Stimulated activated naive CD8-positive, alpha-beta T cell treated with anti-CD3 and anti-CD28 coated beads, Interleukin-15, Interleukin-2, amounts not matched to agents 100 ng/mL and 50 ng/mL, for 24 hours (primary cell): ENCODE results near the gene PCDH9.

Experiments
- H3K27ac Mint-ChIP-seq: one replicate; pipeline ENCODE4 v1.8.0; 2021; ENCODE audit warnings: mild to moderate bottlenecking, mixed read lengths
- H3K27me3 Mint-ChIP-seq: one replicate; pipeline ENCODE4 v1.8.0; 2021; ENCODE audit warnings: mixed read lengths
- H3K36me3 Mint-ChIP-seq: one replicate; pipeline ENCODE4 v1.8.0; 2021; ENCODE audit warnings: low read depth, mixed read lengths
- H3K4me1 Mint-ChIP-seq: one replicate; pipeline ENCODE4 v1.8.0; 2021; ENCODE audit warnings: low read depth, mixed read lengths
- H3K4me3 Mint-ChIP-seq: one replicate; pipeline ENCODE4 v1.8.0; 2021; ENCODE audit warnings: mild to moderate bottlenecking, mixed read lengths
- H3K9me3 Mint-ChIP-seq: one replicate; pipeline ENCODE4 v1.8.0; 2021; ENCODE audit warnings: mixed read lengths

Gene PCDH9

DNA sequence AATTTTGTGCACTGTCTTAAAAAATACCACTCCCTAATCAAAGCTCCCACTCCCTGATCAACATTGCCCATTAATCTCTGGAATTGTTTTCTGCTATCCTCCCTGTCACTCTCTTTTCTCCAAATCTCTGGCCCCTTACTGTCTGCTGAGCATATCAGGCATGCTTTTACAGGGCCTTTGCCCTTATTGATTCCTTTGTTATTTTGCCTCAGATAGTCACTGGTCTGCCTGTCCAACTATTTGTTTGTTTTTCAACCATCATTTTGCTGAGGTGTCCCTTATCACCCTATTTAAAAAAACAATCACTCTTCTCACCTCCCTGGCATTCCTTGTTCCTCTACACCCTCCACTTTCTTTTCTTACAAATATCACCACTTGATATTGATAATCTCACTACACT lies 153.0 kb downstream of the PCDH9 start:
- Mint-ChIP-seq H3K27me3 (no peaks in the 10 kb centered on the region), H3K36me3 (no peaks in the 10 kb centered on the region), H3K27ac (no peak overlapping the region), H3K9me3 (peaks cover 5% of the 10 kb centered on the region), H3K4me3 (no peak overlapping the region), H3K4me1 (no peaks in the 10 kb centered on the region)

GRCh38 chr13:67076378-67076777 lies 153.8 kb downstream of the PCDH9 start:
- no peaks in the 10 kb centered on the region for H3K36me3 Mint-ChIP-seq
- peaks cover 5% of the 10 kb centered on the region for H3K9me3 Mint-ChIP-seq
- no peaks in the 10 kb centered on the region for H3K4me1 Mint-ChIP-seq
- no peak overlapping the region for H3K4me3 Mint-ChIP-seq
- no peaks in the 10 kb centered on the region for H3K27me3 Mint-ChIP-seq
- no peak overlapping the region for H3K27ac Mint-ChIP-seq

GRCh38 chr13:67075239-67075638 lies 154.9 kb downstream of the PCDH9 start:
- Mint-ChIP-seq H3K4me1 (no peaks in the 10 kb centered on the region), H3K27me3 (no peaks in the 10 kb centered on the region), H3K27ac (no peak overlapping the region), H3K9me3 (peaks cover 5% of the 10 kb centered on the region), H3K4me3 (no peak overlapping the region), H3K36me3 (no peaks in the 10 kb centered on the region)

DNA sequence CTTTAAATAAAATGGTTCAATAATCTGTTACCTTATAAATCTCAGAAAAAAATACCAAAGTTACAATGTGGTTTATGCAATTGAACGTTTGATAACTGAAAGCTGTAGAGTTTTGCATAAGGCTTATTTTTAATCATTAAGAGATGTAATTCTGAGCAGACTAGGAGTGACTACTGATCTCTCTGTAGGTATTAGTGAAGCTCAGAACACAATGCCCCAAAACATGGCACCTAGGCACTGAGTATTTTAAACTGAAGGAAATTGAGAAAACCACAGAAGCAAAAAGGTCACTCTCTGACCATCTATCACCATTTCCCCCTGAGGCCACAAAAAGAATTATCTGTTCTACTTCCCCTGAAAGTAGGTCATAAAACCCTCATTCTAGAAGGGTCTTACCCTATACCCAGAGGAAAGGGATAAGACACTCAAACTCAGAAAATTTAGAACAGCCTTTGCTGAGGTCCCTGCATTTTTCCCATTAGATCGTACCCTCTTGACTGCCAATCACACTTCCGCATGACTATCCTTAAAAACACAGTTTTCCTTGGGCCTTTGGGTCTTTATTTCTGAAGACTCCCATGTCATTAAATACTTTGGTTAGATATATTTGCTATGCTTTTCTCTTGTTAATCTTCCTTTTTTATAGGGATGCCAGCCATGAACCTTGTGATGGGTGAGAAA lies 158.1 kb downstream of the PCDH9 start:
- H3K4me3 Mint-ChIP-seq = no peak overlapping the region
- H3K36me3 Mint-ChIP-seq = no peaks in the 10 kb centered on the region
- H3K9me3 Mint-ChIP-seq = no peaks in the 10 kb centered on the region
- no peak overlapping the region for H3K27ac Mint-ChIP-seq
- no peaks in the 10 kb centered on the region for H3K4me1 Mint-ChIP-seq
- no peaks in the 10 kb centered on the region for H3K27me3 Mint-ChIP-seq

DNA sequence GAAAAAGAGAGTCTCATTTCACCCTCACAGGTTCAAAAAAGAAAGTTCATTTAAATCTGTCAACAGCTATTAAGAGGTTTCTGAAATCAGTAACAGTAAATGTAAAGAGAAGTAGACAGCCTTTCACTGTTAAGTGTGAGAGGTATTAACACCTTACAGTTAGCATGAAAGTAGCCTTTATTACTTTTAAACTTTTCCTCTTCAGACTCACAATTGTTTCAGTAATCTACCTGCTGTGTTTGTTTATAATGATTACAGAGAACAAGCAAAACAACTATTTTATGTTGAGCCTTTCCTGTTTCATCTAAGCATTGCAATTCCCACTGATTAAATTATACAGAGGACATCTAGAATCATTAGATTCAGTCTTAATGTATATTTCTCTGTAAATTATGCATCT lies 159.8 kb downstream of the PCDH9 start:
- Mint-ChIP-seq H3K27me3 (no peaks in the 10 kb centered on the region), H3K36me3 (no peaks in the 10 kb centered on the region), H3K27ac (no peak overlapping the region), H3K4me3 (no peak overlapping the region), H3K4me1 (no peaks in the 10 kb centered on the region), H3K9me3 (no peaks in the 10 kb centered on the region)

DNA sequence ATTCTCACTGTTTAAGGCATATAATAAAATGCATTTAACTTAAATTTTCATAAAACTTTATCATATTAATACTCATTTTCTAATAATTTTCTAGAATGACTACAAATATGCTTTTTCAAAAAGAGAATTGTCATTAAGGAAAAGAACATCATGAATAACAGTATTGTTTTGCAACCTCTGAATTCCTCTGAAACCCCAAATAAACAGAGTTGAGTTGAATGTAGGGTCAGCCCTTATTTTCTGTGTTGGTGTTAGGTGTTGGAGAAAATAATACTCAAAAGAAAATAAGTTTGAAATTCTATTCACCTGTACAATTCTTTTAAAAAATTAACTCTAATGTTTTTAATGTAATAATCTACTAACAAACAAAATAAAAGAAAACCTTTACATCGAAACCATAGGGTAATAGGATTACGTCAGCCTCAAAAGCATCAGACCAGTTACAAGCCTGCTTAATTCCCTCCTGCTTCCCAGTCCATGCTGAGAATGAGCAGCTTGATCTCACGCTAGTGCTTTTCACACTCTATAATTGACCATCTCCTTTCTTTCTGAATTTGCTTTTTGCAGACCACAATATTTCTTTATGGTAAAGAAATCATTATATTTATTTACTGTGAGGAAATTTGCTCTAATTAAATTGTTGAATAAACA lies 160.9 kb downstream of the PCDH9 start:
- no peaks in the 10 kb centered on the region for H3K9me3 Mint-ChIP-seq
- H3K36me3 Mint-ChIP-seq = no peaks in the 10 kb centered on the region
- H3K27ac Mint-ChIP-seq = no peak overlapping the region
- no peaks in the 10 kb centered on the region for H3K27me3 Mint-ChIP-seq
- no peak overlapping the region for H3K4me3 Mint-ChIP-seq
- H3K4me1 Mint-ChIP-seq = no peaks in the 10 kb centered on the region

GRCh38 chr13:67064920-67065319 lies 165.2 kb downstream of the PCDH9 start:
- Mint-ChIP-seq H3K27me3 (no peaks in the 10 kb centered on the region), H3K4me3 (no peak overlapping the region), H3K36me3 (no peaks in the 10 kb centered on the region), H3K9me3 (no peaks in the 10 kb centered on the region), H3K4me1 (peaks cover 4% of the 10 kb centered on the region), H3K27ac (no peak overlapping the region)

DNA sequence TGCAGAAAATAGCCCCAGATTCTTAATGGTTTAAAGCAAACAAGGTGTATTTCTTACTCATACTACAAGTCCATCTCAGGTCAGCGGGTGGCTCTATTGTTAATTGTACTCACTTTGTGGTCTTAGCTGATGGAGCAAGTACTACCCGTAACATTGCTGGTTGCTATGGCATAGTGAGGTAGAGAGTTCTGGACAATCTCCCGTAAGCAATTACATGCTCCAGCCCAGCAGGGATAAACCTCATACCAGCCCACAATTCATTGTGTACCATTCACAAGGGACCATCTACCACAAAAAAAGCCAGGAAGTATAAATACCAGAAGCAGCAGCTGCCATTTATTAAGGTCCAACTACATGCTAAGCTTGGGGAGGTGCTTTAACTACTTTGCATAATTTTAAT lies 167.1 kb downstream of the PCDH9 start:
- Mint-ChIP-seq H3K9me3 (no peaks in the 10 kb centered on the region), H3K27ac (no peak overlapping the region), H3K4me3 (no peak overlapping the region), H3K27me3 (no peaks in the 10 kb centered on the region), H3K36me3 (no peaks in the 10 kb centered on the region), H3K4me1 (peaks cover 4% of the 10 kb centered on the region)

GRCh38 chr13:67062160-67062559 lies 168.0 kb downstream of the PCDH9 start:
- peaks cover 4% of the 10 kb centered on the region for H3K4me1 Mint-ChIP-seq
- no peak overlapping the region for H3K4me3 Mint-ChIP-seq
- H3K36me3 Mint-ChIP-seq = no peaks in the 10 kb centered on the region
- H3K27ac Mint-ChIP-seq = no peak overlapping the region
- H3K9me3 Mint-ChIP-seq = no peaks in the 10 kb centered on the region
- no peaks in the 10 kb centered on the region for H3K27me3 Mint-ChIP-seq

GRCh38 chr13:67061750-67062149 lies 168.4 kb downstream of the PCDH9 start:
- Mint-ChIP-seq H3K4me3 (no peak overlapping the region), H3K27ac (no peak overlapping the region), H3K9me3 (no peaks in the 10 kb centered on the region), H3K36me3 (no peaks in the 10 kb centered on the region), H3K4me1 (peaks cover 4% of the 10 kb centered on the region), H3K27me3 (no peaks in the 10 kb centered on the region)

GRCh38 chr13:67052550-67053490 lies 177.3 kb downstream of the PCDH9 start:
- Mint-ChIP-seq H3K4me1 (peaks cover 8% of the 10 kb centered on the region), H3K4me3 (no peak overlapping the region), H3K9me3 (peaks cover 5% of the 10 kb centered on the region), H3K36me3 (no peaks in the 10 kb centered on the region), H3K27ac (no peak overlapping the region), H3K27me3 (no peaks in the 10 kb centered on the region)

DNA sequence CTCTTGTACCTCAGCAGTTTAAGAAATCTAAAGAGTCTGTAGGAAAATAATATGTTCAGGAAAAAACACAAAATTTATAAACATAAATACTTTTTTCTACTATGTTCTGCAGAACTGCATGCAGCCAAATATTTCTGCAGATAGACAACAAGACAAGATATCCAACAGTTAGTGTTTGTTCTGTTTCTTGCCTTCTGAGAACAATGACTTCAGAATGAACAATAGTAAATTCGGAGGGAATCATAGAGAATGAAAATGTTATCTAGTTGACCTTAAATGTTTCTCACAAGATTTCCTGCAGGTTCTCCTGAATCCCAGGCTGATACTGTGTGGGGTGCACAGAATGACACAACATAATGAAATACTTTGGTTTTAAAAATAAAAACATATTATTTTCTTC lies 180.4 kb downstream of the PCDH9 start:
- peaks cover 5% of the 10 kb centered on the region for H3K9me3 Mint-ChIP-seq

DNA sequence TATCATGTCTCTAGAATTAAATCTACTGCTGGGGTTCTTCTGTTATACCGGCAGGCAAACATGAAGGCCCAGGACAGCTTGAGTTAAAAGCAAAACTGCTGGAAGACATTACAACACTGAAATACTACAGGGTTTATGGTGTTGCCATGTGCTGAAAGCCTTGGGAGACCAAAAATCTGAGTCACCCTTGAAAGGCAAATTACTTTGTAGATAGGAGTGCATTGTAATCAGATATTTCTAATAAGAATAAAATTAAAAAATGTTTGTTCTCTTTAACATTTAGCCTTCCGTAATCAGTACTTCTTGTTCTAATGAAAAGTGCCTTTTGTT lies 181.3 kb downstream of the PCDH9 start:
- Mint-ChIP-seq H3K9me3 (peaks cover 5% of the 10 kb centered on the region), H3K4me3 (no peak overlapping the region), H3K36me3 (no peaks in the 10 kb centered on the region), H3K27me3 (no peaks in the 10 kb centered on the region), H3K4me1 (peaks cover 11% of the 10 kb centered on the region), H3K27ac (no peak overlapping the region)

More for the DNA sequence above, 180.4 kb downstream of the PCDH9 start:
- Mint-ChIP-seq H3K4me1 (peaks cover 11% of the 10 kb centered on the region), H3K27me3 (no peaks in the 10 kb centered on the region), H3K4me3 (no peak overlapping the region), H3K36me3 (no peaks in the 10 kb centered on the region), H3K27ac (no peak overlapping the region)

DNA sequence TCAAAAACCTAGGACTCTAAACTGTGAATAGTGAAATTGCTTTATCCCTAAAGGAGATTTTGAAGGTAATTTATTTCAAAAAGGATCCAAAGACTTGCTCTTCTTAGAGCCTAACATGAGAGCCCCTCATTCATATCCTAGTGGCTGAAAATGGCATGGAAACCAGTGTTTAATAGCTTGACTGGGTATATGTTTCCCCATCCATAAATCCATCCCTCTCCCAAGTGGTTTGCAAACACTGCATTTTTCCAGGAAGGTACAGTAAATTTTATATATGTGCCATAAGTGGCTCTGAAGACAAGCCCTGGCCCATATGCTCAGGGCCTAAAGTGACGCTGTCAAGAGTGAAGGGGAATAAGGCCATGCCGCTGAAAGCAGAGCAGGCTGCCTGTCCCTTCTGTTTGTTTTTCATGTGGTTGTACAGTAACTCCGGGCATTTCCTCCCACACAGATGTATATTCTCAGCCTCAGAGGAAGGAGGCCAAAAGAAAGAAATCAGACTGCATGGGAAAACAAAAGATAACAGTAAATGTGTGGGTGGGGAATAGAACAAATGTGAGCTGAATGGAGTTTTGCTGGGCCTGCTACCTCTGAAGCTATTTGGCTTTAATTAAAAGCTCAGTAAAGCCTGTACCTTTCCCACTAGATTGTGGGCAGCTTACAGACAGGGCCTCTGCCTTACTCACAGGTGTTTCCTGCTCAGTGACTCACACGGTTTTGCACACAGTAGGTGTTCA lies 181.9 kb downstream of the PCDH9 start:
- Mint-ChIP-seq H3K36me3 (no peaks in the 10 kb centered on the region), H3K27me3 (no peaks in the 10 kb centered on the region), H3K4me1 (peaks cover 11% of the 10 kb centered on the region), H3K9me3 (peaks cover 5% of the 10 kb centered on the region), H3K27ac (no peak overlapping the region), H3K4me3 (no peak overlapping the region)

- Mint-ChIP-seq H3K4me3 (no peak overlapping the region), H3K9me3 (peaks cover 5% of the 10 kb centered on the region), H3K36me3 (no peaks in the 10 kb centered on the region), H3K4me1 (peaks cover 11% of the 10 kb centered on the region), H3K27ac (no peak overlapping the region), H3K27me3 (no peaks in the 10 kb centered on the region)
Observed at GRCh38 chr13:67045357-67045756, 184.8 kb downstream of the PCDH9 start.
